Parathyroid adenoma (tissue), 2 donors: ENCODE measurements around the gene HDDC3.

Source experiments
- H2AFZ ChIP-seq: fragments of 300-600 bp; sonication (generic); one replicate; pipeline ENCODE4 v1.7.0; 2017; ENCODE audit warnings: antibody characterized with exemption, mild to moderate bottlenecking
- H3K27ac ChIP-seq: fragments of 300-600 bp; sonication (generic); one replicate; pipeline ENCODE4 v1.7.0; 2017
- H3K27me3 ChIP-seq: fragments of 300-600 bp; sonication (generic); one replicate; pipeline ENCODE4 v1.7.0; 2017; ENCODE audit warnings: low read length; ENCODE audit not compliant: control insufficient read depth, insufficient read depth
- H3K36me3 ChIP-seq: fragments of 300-600 bp; sonication (generic); one replicate; pipeline ENCODE4 v1.7.0; 2017; ENCODE audit warnings: low read length; ENCODE audit not compliant: control insufficient read depth, insufficient read depth
- H3K4me1 ChIP-seq: fragments of 300-600 bp; sonication (generic); one replicate; pipeline ENCODE4 v1.7.0; 2017; ENCODE audit warnings: control low read depth
- H3K4me2 ChIP-seq: fragments of 300-600 bp; sonication (generic); one replicate; pipeline ENCODE4 v1.7.0; 2017; ENCODE audit warnings: low read length
- H3K4me3 ChIP-seq: fragments of 300-600 bp; sonication (generic); one replicate; pipeline ENCODE4 v1.7.0; 2017; ENCODE audit warnings: low read depth, low read length
- H3K79me2 ChIP-seq: fragments of 300-600 bp; sonication (generic); one replicate; pipeline ENCODE4 v1.7.0; 2017; ENCODE audit warnings: control low read depth
- H3K9ac ChIP-seq: fragments of 300-600 bp; sonication (generic); one replicate; pipeline ENCODE4 v1.7.0; 2017; ENCODE audit warnings: mild to moderate bottlenecking
- H3K9me3 ChIP-seq: fragments of 300-600 bp; sonication (generic); one replicate; pipeline ENCODE4 v1.7.0; 2017; ENCODE audit warnings: low read length; ENCODE audit not compliant: control insufficient read depth
- TF ChIP-seq, protein P1 (sequence below): fragments of 300-600 bp; sonication (generic); IDR thresholded peaks from one replicate; pipeline ENCODE4 v1.7.0; 2017; ENCODE audit warnings: antibody characterized with exemption, mild to moderate bottlenecking
- donor health status: primary hyperparathyroidism.

Gene HDDC3

DNA sequence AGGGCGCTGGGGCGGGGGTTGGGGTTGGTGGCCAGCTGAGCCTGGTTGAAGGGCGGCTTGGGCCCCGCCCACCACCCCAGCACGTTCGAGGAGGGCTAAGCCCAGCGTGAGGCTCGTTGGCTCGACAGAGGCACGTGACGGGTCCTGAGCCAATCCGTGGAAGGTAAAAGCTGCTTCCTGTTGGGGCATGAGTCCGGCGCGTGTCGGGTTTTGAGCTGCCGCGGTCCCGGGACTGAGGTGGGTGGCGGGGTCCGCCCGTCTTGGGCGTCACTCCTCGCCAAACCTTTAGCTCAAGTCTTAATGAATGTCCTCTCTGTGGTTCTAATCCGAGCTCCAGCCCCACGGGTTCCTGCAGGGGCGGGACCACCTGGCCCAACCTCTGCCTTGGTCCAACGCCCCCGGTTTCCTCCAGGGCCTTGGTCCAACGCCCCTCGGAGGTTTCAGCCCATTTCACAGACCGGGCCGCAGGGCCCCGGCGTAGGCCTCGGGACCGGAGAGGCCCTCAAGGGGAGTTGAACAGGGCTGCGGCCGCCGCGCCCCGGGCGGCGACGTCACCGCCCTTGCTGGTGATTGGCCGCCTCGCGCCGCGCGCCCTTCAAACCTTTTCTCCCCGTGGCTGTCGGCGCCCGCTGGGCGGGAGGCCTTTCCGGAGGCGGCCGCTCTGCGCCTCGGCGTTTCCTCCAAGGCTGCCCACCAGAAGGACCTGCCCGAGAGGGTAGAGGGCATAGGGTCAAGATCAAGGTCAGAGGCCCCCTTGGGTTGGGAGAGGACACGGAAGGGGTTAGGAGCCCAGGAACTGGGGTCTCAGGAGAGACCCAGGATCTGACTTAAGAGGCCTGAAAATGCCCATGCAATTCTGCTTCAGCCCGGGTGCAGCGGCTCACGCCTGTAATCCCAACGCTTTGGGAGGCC is 22.6 kb upstream of the HDDC3 start, which contains the start of gene RCCD1:
TSS of gene RCCD1 (plus strand) at position 173 of the 912 bp plus-strand sequence. CDS start 1,851 bp downstream, outside the sequence.
- Histone ChIP-seq H3K27me3 (no peaks in the 10 kb centered on the region), H3K4me2 (peak within 1 kb of the TSS; percentile 95), H3K36me3 (no peaks in the 10 kb centered on the region), H3K9me3 (no peaks in the 10 kb centered on the region), H3K4me3 (peak within 1 kb of the TSS; percentile 92), H3K9ac (no peak within 1 kb of the TSS), H3K4me1 (peaks cover 2% of the 10 kb centered on the region), H3K27ac (peak within 1 kb of the TSS; percentile 74), H2AFZ (peak within 1 kb of the TSS; percentile 98), H3K79me2 (no peaks in the 10 kb centered on the region)
- TF ChIP-seq, protein P1, sequence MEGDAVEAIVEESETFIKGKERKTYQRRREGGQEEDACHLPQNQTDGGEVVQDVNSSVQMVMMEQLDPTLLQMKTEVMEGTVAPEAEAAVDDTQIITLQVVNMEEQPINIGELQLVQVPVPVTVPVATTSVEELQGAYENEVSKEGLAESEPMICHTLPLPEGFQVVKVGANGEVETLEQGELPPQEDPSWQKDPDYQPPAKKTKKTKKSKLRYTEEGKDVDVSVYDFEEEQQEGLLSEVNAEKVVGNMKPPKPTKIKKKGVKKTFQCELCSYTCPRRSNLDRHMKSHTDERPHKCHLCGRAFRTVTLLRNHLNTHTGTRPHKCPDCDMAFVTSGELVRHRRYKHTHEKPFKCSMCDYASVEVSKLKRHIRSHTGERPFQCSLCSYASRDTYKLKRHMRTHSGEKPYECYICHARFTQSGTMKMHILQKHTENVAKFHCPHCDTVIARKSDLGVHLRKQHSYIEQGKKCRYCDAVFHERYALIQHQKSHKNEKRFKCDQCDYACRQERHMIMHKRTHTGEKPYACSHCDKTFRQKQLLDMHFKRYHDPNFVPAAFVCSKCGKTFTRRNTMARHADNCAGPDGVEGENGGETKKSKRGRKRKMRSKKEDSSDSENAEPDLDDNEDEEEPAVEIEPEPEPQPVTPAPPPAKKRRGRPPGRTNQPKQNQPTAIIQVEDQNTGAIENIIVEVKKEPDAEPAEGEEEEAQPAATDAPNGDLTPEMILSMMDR = no peak

DNA sequence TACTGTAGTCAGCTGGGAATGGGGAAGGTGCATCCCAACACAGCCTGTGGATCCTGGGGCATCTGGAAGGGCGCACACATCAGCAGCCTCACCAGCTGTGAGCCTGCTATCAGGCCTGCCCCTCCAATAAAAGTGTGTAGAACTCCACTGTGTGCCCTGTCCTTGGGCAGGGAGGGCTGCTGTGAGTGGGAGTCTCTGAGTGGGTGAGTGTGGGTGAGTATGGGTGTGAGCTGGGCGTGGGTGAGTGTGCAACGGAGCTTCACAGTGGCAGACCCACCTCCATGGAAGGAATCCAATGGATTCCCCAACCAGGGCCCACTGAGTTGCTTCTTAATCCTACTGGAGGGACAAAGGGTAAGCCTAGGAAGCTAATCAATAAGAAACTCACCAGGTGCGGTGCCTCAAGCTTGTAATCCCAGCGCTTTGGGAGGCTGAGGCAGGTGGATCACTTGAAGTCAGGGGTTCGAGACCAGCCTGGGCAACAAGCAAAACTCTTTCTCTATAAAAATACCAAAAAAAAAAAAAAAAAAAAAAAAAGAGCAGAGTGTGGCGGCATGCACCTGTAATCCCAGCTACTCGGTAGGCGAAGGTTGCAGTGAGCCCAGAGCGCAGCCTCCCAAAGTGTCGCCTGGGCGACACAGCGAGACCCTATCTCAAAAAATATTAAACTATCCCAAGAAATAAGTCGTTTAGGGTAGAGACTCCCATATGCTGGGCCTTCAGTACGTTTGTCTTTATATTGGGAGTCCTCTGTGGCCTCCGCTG is 21.8 kb upstream of the HDDC3 start:
- Histone ChIP-seq H3K4me1 (peaks cover 2% of the 10 kb centered on the region), H3K4me3 (peak overlapping the region; percentile 92), H3K27me3 (no peaks in the 10 kb centered on the region), H3K79me2 (no peaks in the 10 kb centered on the region), H3K36me3 (no peaks in the 10 kb centered on the region), H3K4me2 (peak overlapping the region; percentile 95), H3K27ac (peak overlapping the region; percentile 74), H3K9ac (no peak overlapping the region), H2AFZ (peak overlapping the region; percentile 98), H3K9me3 (no peaks in the 10 kb centered on the region)
- TF ChIP-seq, protein P1 = no peak

DNA sequence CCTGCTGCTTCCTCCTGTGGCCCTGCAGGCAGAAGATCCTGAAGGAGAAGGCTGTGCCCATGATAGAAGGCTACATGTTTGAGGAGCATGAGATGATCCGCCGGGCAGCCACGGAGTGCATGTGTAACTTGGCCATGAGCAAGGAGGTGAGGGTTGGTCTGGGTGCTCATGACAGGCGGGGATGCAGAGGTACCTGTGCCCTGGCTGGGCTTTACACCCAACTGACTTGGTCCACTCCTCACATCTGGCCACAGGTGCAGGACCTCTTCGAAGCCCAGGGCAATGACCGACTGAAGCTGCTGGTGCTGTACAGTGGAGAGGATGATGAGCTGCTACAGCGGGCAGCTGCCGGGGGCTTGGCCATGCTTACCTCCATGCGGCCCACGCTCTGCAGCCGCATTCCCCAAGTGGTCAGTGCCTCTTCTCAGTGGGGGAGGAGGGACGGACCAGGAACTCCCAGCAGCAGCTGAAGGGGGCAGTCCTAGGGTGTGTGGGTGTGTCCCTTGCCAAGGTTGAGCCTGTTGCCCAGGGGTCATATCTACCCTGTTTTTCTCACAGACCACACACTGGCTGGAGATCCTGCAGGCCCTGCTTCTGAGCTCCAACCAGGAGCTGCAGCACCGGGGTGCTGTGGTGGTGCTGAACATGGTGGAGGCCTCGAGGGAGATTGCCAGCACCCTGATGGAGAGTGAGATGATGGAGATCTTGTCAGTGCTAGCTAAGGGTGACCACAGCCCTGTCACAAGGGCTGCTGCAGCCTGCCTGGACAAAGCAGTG is 20.7 kb upstream of the HDDC3 start:
- no peak overlapping the region for H3K4me3 ChIP-seq
- TF ChIP-seq, protein P1 = no peak
- no peaks in the 10 kb centered on the region for H3K79me2 ChIP-seq
- no peak overlapping the region for H3K4me2 ChIP-seq
- H2AFZ ChIP-seq = no peak overlapping the region
- H3K27ac ChIP-seq = no peak overlapping the region
- H3K4me1 ChIP-seq = peaks cover 2% of the 10 kb centered on the region
- H3K27me3 ChIP-seq = no peaks in the 10 kb centered on the region
- no peaks in the 10 kb centered on the region for H3K9me3 ChIP-seq
- H3K36me3 ChIP-seq = no peaks in the 10 kb centered on the region
- H3K9ac ChIP-seq = no peak overlapping the region

DNA sequence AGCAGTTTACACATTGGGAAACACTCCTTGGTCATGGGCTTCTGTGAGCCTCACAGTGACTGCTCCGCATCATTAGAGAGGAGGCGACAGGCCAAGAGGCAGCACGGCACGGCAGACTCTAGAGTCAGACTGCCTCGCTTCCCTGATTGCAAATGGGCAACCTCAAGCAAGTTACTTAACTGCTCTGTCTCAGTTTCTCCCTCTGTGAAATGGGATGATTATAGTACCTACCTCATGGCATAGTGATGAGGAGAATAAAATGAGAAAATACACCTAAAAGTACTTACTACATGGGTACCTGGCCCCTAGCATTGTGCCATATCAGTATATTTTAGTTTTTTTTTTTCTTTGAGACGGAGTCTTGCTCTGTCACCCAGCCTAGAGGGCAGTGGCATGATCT is 18.3 kb upstream of the HDDC3 start:
- TF ChIP-seq, protein P1 = no peak
- no peaks in the 10 kb centered on the region for H3K36me3 ChIP-seq
- H3K4me3 ChIP-seq = no peak overlapping the region
- H3K27me3 ChIP-seq = no peaks in the 10 kb centered on the region
- H3K4me1 ChIP-seq = no peaks in the 10 kb centered on the region
- H3K79me2 ChIP-seq = no peaks in the 10 kb centered on the region
- no peak overlapping the region for H2AFZ ChIP-seq
- H3K9ac ChIP-seq = no peak overlapping the region
- H3K9me3 ChIP-seq = no peaks in the 10 kb centered on the region
- H3K27ac ChIP-seq = no peak overlapping the region
- no peak overlapping the region for H3K4me2 ChIP-seq
